RWPE1 (cell line): Measurements from ENCODE around the gene SNTG2.

Source experiments
- CTCF ChIA-PET: fragments of 350-600 bp; sonication (Branson Sonifier 250); formaldehyde crosslinking; extraction: SDS; loops from one replicate; lab custom pipeline; 2021; lab: Yijun Ruan, JAX
- POLR2A ChIA-PET: fragments of 400-600 bp; formaldehyde crosslinking; extraction: SDS; loops from one replicate; lab custom pipeline; 2020; ENCODE audit warnings: antibody characterized with exemption; ENCODE audit not compliant: low non-redundant PET; lab: Yijun Ruan, JAX
- DNase-seq: peaks from one replicate; pipeline ENCODE4 v3.0.0; 2012; ENCODE audit warnings: low spot score
- H3K27ac ChIP-seq: fragments of 450-650 bp; 2 replicates; pipeline ENCODE4 v1.5.1; 2017
- TF ChIP-seq, protein P1 (sequence below): fragments of 450-650 bp; conservative IDR thresholded peaks from 2 replicates; pipeline ENCODE4 v1.5.1; 2017; ENCODE audit warnings: low read depth, mild to moderate bottlenecking

SNTG2 gene

DNA sequence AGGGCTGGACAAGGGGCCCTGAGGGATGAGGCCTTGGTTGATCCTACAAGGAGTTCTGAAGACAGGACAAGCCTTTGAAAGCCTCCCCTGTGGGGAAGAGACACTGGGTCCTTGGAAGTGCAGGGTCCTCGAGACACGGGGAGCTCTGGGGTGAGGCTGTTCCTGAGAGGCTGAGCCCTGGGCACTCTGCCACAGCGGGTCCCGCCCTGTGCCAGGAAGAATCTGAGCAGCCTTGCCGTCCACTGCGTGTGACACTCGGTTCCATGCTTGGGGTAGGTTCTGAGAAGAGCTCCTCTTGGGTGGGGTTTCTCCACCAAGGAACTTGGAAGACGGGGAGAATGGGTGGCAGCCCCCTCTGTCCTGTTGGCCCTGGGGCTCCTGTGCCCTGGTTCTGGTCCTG, 13.9 kb downstream of the SNTG2 start:
- CTCF ChIA-PET: no interaction called here
- TF ChIP-seq, protein P1, sequence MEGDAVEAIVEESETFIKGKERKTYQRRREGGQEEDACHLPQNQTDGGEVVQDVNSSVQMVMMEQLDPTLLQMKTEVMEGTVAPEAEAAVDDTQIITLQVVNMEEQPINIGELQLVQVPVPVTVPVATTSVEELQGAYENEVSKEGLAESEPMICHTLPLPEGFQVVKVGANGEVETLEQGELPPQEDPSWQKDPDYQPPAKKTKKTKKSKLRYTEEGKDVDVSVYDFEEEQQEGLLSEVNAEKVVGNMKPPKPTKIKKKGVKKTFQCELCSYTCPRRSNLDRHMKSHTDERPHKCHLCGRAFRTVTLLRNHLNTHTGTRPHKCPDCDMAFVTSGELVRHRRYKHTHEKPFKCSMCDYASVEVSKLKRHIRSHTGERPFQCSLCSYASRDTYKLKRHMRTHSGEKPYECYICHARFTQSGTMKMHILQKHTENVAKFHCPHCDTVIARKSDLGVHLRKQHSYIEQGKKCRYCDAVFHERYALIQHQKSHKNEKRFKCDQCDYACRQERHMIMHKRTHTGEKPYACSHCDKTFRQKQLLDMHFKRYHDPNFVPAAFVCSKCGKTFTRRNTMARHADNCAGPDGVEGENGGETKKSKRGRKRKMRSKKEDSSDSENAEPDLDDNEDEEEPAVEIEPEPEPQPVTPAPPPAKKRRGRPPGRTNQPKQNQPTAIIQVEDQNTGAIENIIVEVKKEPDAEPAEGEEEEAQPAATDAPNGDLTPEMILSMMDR: no peak
- POLR2A ChIA-PET: no interaction called here
- no peak overlapping the region for H3K27ac ChIP-seq
- no peak for DNase-seq

DNA sequence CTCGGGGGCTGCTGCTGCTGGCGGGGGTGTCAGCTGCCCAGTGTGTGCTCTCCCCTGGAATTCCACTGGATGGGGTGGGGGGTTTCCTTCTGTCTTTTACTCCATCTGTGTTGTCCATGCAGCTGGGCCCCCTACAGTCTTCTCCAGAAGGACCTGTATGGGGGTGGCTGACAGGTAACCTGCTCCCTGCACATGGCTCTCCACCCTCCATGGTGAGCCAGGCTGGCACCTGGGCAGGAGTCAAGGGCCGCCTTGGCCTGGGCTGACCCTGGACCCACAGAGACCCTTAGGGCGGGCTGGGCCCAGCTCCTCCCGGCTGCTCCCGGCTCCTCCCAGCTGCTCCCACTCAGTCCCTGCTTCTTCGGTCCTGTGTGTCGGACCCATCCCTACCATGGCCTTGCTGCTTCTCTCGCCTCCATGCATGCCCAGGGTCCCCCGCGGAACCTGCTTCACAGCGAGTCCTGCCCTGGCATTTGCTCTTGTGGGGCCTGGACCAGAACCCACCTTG, 15.0 kb downstream of the SNTG2 start:
- no peak overlapping the region for H3K27ac ChIP-seq
- ChIA-PET POLR2A (no interaction called here), CTCF (no interaction called here)
- DNase-seq: no peak
- TF ChIP-seq, protein P1: no peak

DNA sequence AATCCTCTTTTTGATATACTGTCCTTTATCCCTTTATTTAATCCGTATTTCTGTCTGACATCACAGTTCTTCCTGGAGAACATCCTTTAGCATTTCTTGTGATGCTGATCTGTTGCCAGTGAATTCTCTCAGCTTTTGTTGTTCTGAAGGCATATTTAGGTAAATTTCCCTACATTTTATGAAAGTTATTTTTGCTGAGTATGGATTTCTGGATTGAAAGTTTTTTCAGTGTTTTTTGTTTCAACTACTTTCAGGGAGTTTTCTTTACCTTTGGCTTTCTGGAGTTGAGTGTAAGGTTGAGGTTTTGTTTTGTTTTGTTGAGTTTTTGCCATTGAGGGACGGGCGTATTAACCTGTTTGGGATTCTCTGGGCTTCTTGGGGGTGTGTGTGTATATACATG, 22.5 kb downstream of the SNTG2 start:
- TF ChIP-seq, protein P1: no peak
- POLR2A ChIA-PET: no interaction called here
- no peak overlapping the region for H3K27ac ChIP-seq
- CTCF ChIA-PET: interaction anchor here (0.6 to 0.8 kb wide), 2 partner anchors 10 to 19 kb away, joined by 3 to 6 read pairs; no protein-coding TSS in a partner anchor
- no peak for DNase-seq

DNA sequence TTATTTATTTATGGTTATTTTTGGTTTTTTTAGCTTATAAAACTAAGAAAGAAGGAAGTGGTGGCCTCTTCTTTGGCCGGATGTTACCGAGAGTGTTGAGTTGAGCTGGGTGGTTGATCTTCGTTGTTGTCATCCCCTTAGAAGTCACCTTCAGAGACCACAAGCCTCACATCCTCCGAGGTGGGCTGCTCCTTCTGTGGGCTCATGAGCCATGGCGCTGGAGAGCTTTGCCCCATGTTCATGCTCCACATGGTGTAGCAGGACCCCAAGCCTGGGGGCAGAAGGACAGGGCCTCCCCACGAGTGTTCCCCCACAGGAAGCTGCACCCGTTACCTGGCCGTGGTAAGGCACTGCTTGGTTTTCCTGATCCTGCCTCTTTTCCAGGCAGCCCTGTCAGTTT, 23.4 kb downstream of the SNTG2 start:
- no peak overlapping the region for H3K27ac ChIP-seq
- TF ChIP-seq, protein P1: no peak
- POLR2A ChIA-PET: no interaction called here
- CTCF ChIA-PET: interaction anchor here (0.6 kb wide), 1 partner anchor 984 kb away, joined by 4 read pairs; no protein-coding TSS in a partner anchor
- no peak for DNase-seq

DNA sequence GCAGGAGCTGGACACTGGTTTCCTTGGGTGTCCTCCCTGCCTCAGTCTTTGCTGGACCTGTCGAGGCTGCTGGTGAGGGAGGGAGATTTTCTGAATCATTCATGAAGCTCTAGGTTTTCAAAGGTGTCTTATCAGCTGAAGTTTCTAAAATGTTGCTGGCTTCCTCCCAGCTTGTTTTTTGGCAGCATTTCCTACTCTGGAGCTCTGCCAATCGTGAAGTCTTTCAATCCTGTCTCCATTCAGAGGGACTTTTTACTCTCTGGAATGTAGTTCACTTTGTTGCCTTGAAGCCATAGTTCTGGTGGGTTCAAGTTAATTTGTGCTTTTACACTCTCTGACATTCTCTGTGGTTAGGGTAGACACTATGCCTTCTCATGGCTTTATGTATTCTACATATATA, 23.9 kb downstream of the SNTG2 start:
- CTCF ChIA-PET: no interaction called here
- POLR2A ChIA-PET: no interaction called here
- no peak for DNase-seq
- TF ChIP-seq, protein P1: no peak
- no peak overlapping the region for H3K27ac ChIP-seq

DNA sequence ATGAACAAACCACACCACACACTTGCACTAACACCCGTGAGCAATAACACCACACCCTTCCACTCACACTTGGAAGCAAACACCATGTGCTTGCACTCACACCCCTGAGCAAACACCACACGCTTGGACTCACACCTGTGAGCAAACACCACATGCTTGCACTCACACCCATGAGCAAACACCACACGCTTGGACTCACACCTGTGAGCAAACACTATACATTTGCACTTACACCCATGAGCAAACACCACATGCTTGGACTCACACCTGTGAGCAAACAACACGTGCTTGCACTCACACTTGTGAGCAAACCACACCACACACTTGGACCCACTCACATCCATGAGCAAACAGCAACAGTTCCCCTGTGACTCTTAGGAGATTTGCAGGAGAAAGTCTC, 24.4 kb downstream of the SNTG2 start:
- TF ChIP-seq, protein P1: no peak
- POLR2A ChIA-PET: no interaction called here
- CTCF ChIA-PET: no interaction called here
- DNase-seq: no peak
- H3K27ac ChIP-seq: no peak overlapping the region
